NCI-H1105 treated with DMSO at 0.1 percent for 48 hours (cell line): ENCODE results near the gene RAB40AL.
"Not testable (repeated sequence)": the region's sequence is repeated elsewhere in the genome, so short reads cannot be mapped to it uniquely, and the experiment has no call there.

Experiments
- DNase-seq: peaks from one replicate; lab custom pipeline; 2025; lab: John Stamatoyannopoulos, UW

RAB40AL gene

DNA sequence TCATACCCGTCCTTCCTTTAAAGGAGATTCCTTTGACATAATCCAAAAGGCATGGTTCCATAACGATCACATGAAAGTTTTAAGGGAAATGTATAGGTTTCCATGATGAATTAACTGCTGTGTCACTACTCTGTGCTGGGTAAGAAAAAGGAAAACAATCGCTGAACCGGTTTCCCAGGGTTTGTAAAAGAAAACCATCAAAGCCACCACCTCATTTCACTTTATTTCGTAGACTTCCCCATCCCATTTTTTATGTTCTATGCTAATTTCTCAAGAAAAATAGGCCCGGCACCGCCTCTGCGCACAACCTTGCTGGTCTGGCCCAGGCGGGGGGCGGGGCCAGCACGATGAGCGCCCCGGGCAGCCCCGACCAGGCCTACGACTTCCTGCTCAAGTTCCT lies at the start of gene RAB40AL:
TSS of gene RAB40AL (plus strand) at position 301 of the 400 bp plus-strand sequence. CDS start at position 348, 47 bp downstream.
- DNase-seq = not testable (repeated sequence)

DNA sequence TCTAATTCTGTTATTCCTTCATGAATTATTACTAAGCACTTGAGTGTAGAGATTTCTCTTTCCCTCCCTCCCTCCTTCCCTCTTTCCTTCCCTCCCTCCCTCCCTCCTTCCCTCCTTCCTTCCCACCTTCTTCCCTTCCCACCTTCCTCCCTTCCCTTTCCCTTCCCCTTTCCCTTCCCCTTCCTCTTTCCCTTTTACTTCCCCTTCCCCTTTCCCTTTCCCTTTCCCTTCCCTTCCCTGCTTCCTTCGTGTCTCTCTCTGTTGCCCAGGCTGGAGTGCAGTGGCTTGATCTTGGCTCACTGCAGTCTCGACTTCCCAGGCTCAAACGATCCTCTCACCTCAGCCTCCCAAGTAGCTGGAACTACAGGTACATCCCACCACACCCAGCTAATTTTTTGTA lies 49.4 kb upstream of the RAB40AL start:
- DNase-seq = no peak

DNA sequence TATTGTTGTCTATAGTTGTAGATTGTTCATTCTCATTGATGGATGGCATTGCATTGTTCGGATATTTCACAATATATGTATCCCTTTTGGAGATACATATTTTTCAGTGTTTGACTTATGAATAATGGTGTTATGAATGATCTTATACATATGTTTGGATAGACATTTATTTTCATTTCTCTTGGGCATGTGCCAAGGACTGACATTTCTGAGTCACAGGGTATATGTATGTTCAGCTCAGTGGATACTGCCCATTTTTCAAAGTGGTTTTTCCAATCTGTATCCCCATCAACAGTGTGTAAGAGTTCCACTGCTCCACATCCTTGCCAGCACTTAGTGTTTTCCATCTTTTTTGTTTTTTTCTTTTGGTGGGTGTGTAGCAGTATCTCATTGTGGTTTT lies 45.0 kb upstream of the RAB40AL start:
- no peak for DNase-seq

DNA sequence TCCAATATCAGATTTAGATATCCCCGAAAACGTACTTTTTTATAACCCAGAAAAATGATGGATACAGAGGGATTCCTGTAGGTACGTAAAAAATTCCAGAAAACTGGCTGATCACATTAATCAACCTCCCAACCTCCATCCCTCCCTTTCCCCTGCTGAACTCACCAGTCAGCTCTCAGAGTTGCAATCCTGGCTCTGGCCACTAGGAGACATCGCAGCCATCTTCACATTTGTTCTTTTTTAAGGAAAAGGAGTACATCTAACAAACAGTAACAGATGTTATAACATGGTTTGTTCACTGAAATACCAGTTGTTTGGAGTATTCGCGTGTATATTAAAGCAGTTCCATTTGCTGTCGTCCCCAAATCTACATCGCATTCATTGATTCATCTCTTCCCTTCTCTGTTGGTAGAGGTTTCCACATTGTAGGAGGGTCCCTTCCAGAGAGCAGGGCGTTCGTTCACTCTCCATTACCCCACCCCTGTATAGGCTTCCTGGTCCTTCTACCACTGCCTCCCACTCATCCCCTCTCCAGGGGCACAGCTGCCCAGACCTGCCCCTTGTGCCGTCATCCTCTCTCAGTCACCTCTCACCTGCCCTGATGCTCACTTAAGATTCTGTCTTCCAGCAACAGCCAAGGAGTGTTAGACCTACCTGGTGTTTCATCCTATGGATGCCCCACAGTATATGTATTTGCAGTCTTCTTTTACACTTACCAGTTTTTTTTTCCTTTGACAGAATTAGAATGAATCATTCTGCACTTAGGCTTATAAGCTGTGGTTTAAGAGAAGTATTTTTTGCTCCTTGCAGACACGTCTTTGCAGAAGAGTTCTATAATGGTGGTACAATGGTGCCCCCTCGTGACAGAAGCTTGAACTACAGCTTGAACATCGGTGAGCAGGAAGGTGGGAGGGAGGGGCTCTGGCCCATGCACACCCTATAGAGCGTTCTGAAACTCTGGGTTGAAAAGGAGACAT lies 36.8 kb upstream of the RAB40AL start:
- peak; percentile 68 for DNase-seq

DNA sequence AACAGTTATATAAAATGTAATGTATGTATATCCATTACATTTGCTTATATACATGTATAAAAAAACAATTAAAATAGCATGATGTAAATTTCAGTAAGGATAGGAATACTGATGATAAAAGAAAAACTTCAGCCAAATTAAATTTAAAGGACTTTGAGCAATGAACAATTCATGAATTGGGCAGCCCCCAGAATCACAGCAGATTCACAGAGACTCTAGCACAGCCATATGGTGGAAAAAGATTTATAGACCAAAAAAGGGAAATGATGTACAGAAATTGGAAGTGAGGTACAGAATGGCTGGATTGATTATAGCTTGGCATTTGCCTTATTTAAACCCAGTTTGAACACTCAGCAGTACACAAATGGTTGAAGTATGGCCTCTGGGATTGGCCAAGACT lies 34.7 kb upstream of the RAB40AL start:
- DNase-seq = no peak

DNA sequence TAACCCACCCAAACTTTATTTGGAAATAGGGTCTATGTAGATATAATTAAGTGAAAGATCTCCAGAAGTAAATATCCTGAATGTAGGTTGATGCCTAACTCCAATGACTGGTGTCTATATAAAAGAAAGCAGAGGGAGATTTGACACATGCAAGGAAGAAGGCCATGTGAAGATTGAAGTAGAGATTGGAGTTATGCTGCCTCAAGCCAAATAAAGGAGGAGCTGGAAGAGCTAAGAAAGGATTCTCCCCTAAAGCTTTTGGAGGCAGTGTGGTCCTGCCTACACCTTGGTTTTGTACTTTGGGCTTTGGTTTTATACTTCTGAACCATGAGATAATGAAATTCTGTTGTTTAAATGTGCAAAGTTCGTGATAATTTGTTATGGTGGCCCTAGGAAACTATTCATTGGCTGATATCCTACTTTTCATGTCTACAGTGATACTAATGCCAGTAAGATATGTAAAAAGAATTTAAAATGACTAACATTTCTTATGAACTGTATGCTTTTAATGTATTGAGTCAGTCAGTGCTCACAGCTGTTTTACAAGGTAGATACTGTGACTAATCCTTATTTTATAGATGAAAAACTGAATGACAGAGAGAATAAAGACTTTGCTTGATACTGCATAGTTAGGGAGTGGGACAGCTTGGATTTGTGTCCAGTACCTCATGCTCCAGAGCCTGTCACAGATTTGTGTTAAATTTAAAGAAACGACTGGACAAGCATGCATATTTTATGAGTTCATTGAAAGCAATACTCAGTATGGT lies 5.9 kb upstream of the RAB40AL start:
- DNase-seq = no peak

GRCh38 chrX:102934624-102935023 lies 2.4 kb upstream of the RAB40AL start:
- peak; percentile 1 for DNase-seq

- DNase-seq = peak; percentile 75
Observed at GRCh38 chrX:102950908-102951866, 14.1 kb downstream of the RAB40AL start.

- DNase-seq = no peak
Observed at GRCh38 chrX:102957751-102958150, 20.7 kb downstream of the RAB40AL start.

DNA sequence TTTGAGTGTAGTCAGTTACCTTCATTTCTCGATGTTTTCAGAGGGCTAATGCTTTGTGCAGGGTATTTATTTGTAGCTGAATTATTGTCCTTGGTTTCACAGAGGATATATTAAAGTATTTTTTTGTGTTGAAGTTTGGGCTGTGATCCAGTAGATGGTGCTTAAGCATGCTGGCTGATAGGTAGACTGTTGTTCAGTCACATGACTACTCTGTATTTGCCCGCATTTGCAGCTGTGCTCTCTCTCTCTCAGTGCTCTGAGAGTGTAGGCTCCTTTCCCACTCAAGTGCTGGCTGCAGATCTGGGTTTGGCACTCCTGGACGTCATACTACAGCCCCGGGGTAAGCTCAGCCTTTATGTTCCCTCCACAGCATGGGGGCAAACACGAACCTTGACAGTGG lies 21.7 kb downstream of the RAB40AL start:
- peak; percentile 11 for DNase-seq

GRCh38 chrX:102959471-102959870 lies 22.4 kb downstream of the RAB40AL start:
- no peak for DNase-seq

- no peak for DNase-seq
Observed at GRCh38 chrX:102963955-102964354, 26.9 kb downstream of the RAB40AL start.

- DNase-seq = no peak
Observed at GRCh38 chrX:102964940-102965339, 27.9 kb downstream of the RAB40AL start.

- DNase-seq = no peak
Observed at GRCh38 chrX:102966701-102967100, 29.6 kb downstream of the RAB40AL start.

DNA sequence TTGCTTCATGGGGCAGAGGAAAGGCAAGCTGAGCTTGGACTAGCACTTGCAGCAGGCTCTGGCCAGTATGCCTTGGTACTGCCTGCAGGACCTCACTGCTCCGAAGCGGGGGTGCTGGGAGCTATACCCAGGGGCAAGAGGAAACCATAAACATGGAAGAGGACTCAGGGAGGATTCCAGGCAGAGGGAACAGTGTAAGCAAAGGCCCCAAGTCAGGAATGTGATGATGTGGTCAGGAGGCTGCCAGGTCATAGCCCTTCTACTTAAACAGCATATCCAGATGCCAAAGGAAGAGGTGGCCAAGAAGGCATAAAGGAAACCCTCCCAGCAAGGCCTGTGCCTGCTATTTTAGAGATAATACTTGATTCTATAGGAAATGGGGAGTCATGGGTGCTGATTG lies 31.1 kb downstream of the RAB40AL start:
- DNase-seq = no peak

DNA sequence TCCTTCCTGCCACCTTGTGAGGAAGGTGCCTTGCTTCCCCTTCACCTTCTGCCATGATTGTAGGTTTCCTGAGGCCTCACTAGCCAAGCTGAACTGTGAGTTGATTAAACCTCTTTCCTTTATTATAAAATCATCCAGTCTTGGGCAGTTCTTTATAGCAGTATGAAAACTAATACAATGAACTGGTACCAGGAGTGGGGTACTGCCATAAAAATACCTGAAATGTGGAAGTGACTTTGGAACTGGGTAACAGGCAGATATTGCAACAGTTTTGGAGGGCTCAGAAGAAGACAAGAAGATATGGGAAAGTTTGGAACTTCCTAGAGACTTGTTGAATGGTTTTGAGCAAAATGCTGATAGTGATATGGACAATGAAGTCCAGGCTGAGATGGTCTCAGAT lies 34.5 kb downstream of the RAB40AL start:
- DNase-seq = not testable (repeated sequence)

DNA sequence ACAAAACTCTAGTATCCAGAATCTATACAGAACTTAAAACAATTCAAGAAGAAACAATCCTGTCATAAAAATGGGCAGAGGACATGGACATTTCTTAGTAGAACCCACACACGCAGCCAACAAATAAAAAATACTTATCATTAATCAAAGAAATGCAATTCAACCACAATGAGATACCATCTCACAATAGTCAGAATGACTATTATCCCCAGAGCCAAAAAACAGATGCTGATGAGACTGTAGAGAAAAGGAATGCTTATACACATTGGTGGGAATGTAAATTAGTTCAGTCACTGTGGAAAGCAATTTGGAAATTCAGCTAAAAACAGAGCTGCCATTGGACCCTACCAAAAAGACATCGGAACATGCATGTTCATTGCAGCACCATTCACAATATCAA lies 37.9 kb downstream of the RAB40AL start:
- DNase-seq = no peak

DNA sequence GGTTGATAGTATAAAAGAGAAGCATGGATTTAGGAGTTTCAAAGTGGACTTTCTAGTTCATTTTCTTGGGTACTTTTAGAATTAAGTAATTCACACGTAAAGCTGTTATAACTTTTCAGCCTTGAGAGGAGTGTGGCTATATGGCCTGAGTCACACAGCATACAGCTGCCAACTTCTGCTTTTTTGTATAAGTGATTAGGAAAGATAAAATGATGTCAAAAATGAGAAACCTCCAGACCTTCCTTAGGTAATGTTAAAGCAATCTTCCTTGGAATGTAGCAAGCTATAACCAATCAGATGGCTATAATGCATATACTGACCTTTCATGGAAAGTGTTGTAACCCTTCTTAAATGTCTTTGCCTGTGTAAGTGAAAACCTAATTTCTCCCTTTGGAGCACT lies 39.2 kb downstream of the RAB40AL start:
- DNase-seq = no peak

- no peak for DNase-seq
Observed at GRCh38 chrX:102976793-102977495, 39.9 kb downstream of the RAB40AL start.

DNA sequence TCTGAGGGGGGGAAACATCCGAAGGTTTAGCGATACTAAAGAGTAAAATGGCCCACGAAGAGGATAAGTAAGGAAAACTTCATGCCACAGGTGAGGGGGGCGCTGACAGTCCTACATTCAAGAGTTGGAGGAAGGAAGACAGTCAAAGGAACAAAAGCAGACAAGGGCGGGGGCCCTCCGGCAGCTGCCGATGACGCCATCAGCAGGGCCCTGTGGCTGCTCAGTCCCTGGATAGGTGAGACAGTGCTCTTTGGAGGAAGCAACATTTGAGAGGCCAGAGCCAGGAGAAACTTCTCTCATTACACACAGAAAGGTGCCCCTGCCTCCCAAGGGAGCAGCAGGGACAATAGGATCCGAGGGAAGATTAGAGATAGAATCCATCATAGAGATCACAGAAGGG lies 41.5 kb downstream of the RAB40AL start:
- DNase-seq = no peak

GRCh38 chrX:102979536-102979935 lies 42.5 kb downstream of the RAB40AL start:
- no peak for DNase-seq
